Smooth muscle cell (in vitro differentiated cells): ENCODE results near the gene CDKN1C. TPM values are rescaled to one million over a fixed set of nuclear protein-coding genes. Genes with fewer than 3 reads are reported as not detected.

Experiments
- DNase-seq: peaks from one replicate; lab custom pipeline; 2025; ENCODE audit not compliant: unreplicated experiment; lab: John Stamatoyannopoulos, UW
- H2AFZ ChIP-seq: fragments of 200-600 bp; sonication (generic); 2 replicates; pipeline ENCODE4 v1.6.0; 2016; ENCODE audit warnings: antibody characterized with exemption, low read depth, mild to moderate bottlenecking
- H3F3A ChIP-seq: fragments of 200-600 bp; sonication (generic); 2 replicates; pipeline ENCODE4 v1.6.0; 2017; ENCODE audit warnings: antibody characterized with exemption, low read depth
- H3K27ac ChIP-seq: fragments of 200-600 bp; sonication (generic); 2 replicates; pipeline ENCODE4 v1.5.1; 2016; ENCODE audit warnings: low read depth, mild to moderate bottlenecking
- H3K27me3 ChIP-seq: fragments of 200-600 bp; sonication (generic); 2 replicates; pipeline ENCODE4 v1.6.1; 2016; ENCODE audit warnings: low read depth, mild to moderate bottlenecking
- H3K36me3 ChIP-seq: fragments of 200-600 bp; sonication (generic); 2 replicates; pipeline ENCODE4 v1.5.1; 2016; ENCODE audit warnings: low read depth
- H3K4me1 ChIP-seq: fragments of 200-600 bp; sonication (generic); 2 replicates; pipeline ENCODE4 v1.5.1; 2016; ENCODE audit warnings: low read depth
- H3K4me2 ChIP-seq: fragments of 200-600 bp; sonication (generic); 2 replicates; pipeline ENCODE4 v1.6.0; 2016; ENCODE audit warnings: mild to moderate bottlenecking
- H3K4me3 ChIP-seq: fragments of 200-600 bp; sonication (generic); 2 replicates; pipeline ENCODE4 v1.5.1; 2016; ENCODE audit warnings: mild to moderate bottlenecking
- H3K79me2 ChIP-seq: fragments of 200-600 bp; sonication (generic); 2 replicates; pipeline ENCODE4 v1.6.0; 2016; ENCODE audit warnings: low read depth, mild to moderate bottlenecking
- H3K9ac ChIP-seq: fragments of 200-600 bp; sonication (generic); 2 replicates; pipeline ENCODE4 v1.6.0; 2016; ENCODE audit warnings: low read depth
- H3K9me3 ChIP-seq: fragments of 200-600 bp; sonication (generic); replicated peaks from 2 replicates; pipeline ENCODE4 v1.5.1; 2016; ENCODE audit warnings: low read depth
- H4K20me1 ChIP-seq: fragments of 200-600 bp; sonication (generic); 2 replicates; pipeline ENCODE4 v1.6.0; 2016; ENCODE audit warnings: low read depth
- WGBS: methylation state at CpG from one replicate; pipeline ENCODE4 v1.1.7; 2016; ENCODE audit warnings: low lambda C conversion rate; 5-methylcytosine and 5-hydroxymethylcytosine counted together
- polyA plus RNA-seq: library from polyadenylated mRNA; unstranded; fragments of >200 nt; fragmentation: Nextera tagmentation; extraction: Ambion mirVana; gene quantifications from 2 replicates; pipeline ENCODE4 v1.2.1, GENCODE V29; 2016
- total RNA-seq: library from RNA; depleted of rRNA; stranded (reverse); fragments of >200 nt; gene quantifications from 2 replicates; pipeline ENCODE4 v1.2.3, GENCODE V29; 2014
- TF ChIP-seq, protein P1 (sequence below): fragments of 200-600 bp; sonication (generic); IDR thresholded peaks from 2 replicates; pipeline ENCODE4 v1.5.1; 2017; ENCODE audit warnings: borderline replicate concordance, mild to moderate bottlenecking, antibody characterized with exemption; ENCODE audit not compliant: insufficient read depth, poor library complexity, severe bottlenecking

CDKN1C gene
- total and polyA plus RNA-seq, 2 experiments from 2014 or later: 171 to 392 TPM

DNA sequence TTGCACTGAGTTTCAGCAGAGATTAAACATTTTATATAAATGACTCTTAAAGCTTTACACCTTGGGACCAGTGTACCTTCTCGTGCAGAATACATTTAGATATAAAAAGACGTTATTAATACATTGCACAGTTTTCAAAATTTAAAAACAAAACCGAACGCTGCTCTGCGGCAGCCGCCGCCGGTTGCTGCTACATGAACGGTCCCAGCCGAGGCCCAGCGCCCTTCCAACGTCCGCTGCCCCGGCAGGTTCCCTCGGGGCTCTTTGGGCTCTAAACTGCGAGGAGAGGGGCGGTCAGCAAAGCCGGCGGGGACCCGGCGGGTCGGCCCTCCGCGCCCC, 2.0 kb downstream of the CDKN1C start:
- Histone ChIP-seq H3K27ac (peak overlapping the region; percentile 12), H3F3A (peaks cover 20% of the 10 kb centered on the region), H3K9me3 (no peaks in the 10 kb centered on the region), H3K4me1 (peaks cover 20% of the 10 kb centered on the region), H3K4me2 (peak overlapping the region; percentile 97), H3K27me3 (no peaks in the 10 kb centered on the region), H3K36me3 (no peaks in the 10 kb centered on the region), H3K79me2 (peaks cover 25% of the 10 kb centered on the region), H2AFZ (peak overlapping the region; percentile 8), H3K9ac (peak overlapping the region; percentile 77), H3K4me3 (peak overlapping the region; percentile 95), H4K20me1 (peaks cover 35% of the 10 kb centered on the region)
- WGBS: 8% methylated on average over 23 of the region's 24 CpGs
- TF ChIP-seq, protein P1, sequence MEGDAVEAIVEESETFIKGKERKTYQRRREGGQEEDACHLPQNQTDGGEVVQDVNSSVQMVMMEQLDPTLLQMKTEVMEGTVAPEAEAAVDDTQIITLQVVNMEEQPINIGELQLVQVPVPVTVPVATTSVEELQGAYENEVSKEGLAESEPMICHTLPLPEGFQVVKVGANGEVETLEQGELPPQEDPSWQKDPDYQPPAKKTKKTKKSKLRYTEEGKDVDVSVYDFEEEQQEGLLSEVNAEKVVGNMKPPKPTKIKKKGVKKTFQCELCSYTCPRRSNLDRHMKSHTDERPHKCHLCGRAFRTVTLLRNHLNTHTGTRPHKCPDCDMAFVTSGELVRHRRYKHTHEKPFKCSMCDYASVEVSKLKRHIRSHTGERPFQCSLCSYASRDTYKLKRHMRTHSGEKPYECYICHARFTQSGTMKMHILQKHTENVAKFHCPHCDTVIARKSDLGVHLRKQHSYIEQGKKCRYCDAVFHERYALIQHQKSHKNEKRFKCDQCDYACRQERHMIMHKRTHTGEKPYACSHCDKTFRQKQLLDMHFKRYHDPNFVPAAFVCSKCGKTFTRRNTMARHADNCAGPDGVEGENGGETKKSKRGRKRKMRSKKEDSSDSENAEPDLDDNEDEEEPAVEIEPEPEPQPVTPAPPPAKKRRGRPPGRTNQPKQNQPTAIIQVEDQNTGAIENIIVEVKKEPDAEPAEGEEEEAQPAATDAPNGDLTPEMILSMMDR: no peak
- no peak for DNase-seq

DNA sequence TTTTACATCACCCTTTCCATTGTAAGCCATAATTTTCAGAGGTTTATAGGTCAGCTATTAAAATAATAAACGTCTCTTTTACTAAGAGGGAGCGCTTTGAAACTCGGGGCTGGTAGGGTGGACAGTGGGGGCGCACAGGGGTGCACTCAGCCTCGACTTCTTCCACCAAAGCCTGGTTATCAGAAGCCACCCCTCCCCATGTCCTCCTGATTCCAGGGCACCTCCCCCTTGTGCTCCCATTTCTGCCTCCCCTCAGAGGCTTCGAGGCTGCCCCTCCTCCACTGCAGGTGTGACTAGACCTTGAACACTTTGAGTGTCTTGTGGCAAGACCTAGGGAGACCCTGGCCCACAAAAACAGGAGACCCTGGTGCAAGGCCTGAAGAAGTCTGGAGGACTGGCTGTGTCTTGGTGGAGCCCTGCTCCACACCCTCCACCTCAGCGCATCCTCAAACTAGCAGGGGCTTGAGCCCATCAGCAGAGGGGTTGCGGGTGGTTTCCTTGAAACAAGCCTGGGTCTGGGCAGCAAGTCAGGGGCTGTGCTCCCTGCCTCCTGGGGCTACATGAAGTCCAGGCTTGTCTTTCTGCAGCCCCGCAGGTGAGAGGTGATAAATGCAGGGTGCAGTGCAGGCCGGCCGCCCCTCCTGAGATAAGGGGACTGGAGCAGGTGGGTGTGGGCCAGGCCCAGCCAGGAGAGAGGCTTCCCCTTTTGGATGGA, 3.0 kb downstream of the CDKN1C start:
- H3K4me2 ChIP-seq: peak overlapping the region; percentile 97
- DNase-seq: no peak
- no peak overlapping the region for H3K9ac ChIP-seq
- H3K79me2 ChIP-seq: peaks cover 25% of the 10 kb centered on the region
- H3K4me1 ChIP-seq: peaks cover 20% of the 10 kb centered on the region
- peaks cover 14% of the 10 kb centered on the region for H3F3A ChIP-seq
- no peak overlapping the region for H3K27ac ChIP-seq
- 78% methylated on average over 11 of the region's 11 CpGs for WGBS
- H3K27me3 ChIP-seq: no peaks in the 10 kb centered on the region
- no peak overlapping the region for H2AFZ ChIP-seq
- H3K36me3 ChIP-seq: no peaks in the 10 kb centered on the region
- peak overlapping the region; percentile 95 for H3K4me3 ChIP-seq
- H4K20me1 ChIP-seq: peaks cover 35% of the 10 kb centered on the region
- TF ChIP-seq, protein P1: no peak
- H3K9me3 ChIP-seq: no peaks in the 10 kb centered on the region

DNA sequence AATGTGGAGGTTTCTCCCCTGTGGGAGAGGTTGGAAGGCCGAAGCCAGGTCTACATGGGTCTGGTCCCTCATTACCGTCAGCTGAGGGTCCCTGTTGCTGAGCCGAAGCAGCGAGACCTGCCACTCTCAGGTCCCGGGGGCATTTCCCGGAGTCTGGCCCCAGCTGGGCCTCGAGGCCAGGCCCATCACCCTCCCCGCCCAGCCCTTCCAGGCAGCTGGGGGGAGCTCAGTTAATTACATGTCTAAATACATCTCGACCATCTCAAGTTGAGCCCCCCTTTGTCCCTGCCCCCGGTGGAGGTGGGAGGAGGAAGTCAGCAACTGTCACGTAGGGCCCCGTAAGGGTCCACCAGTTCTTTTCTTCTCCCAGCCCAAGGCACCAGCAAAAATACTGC, 3.6 kb downstream of the CDKN1C start:
- H3K4me3 ChIP-seq: peak overlapping the region; percentile 95
- no peak overlapping the region for H3K27ac ChIP-seq
- H3K27me3 ChIP-seq: no peaks in the 10 kb centered on the region
- peaks cover 25% of the 10 kb centered on the region for H3K79me2 ChIP-seq
- peaks cover 35% of the 10 kb centered on the region for H4K20me1 ChIP-seq
- no peak overlapping the region for H3K9ac ChIP-seq
- TF ChIP-seq, protein P1: no peak
- H3K4me2 ChIP-seq: peak overlapping the region; percentile 97
- DNase-seq: no peak
- 48% methylated on average over 12 of the region's 12 CpGs for WGBS
- peaks cover 20% of the 10 kb centered on the region for H3K4me1 ChIP-seq
- H3K9me3 ChIP-seq: no peaks in the 10 kb centered on the region
- H2AFZ ChIP-seq: no peak overlapping the region
- H3F3A ChIP-seq: peaks cover 8% of the 10 kb centered on the region
- H3K36me3 ChIP-seq: no peaks in the 10 kb centered on the region
